ENCODE measurements around the gene FASTK. TPM values are rescaled to one million over a fixed set of nuclear protein-coding genes. Genes with fewer than 3 reads are reported as not detected.

The FASTK gene
- total RNA-seq, 2 donors from 2014 or later: 35.5 to 56.3 TPM

DNA sequence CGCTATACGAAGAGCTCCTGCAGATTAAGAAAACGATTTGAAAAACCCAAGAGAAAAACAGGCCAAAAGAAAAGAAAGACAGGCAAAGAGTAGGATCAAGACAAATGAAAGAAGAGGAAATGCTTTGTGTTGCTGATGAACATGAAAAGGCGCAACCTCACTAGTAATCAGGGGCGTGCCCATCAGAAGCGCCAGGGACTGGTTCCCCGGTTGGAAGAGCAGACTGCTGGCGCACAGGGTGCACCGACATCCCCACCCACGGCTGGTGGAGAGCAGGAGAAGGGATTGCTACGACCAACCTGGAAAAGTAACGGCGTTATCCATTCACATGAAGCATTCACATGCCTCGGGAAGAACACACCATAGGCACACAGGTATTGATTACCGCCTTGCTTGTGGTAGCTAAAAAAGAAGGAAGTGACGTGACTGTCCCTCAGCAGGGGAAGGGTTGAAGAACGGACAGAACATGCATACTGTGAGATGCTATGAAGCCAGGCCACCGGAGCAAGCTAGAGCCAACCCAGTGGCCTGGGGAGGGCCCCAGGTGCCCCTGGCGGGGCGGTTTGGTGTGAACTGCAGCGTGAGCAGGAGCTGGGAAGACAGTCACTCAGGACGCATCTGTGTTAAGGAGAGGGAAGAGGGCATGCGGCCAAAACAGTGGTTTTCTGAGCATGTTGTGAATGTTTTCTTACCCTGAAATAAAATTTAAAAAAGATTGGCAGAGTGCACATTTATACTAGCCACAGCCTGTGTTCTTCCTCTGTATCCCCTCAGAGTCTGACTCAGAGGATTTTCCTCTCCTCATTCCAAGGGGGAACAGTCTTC, 24.0 kb upstream of the FASTK start:
- intact Hi-C loops (cut with DNase I): no loop called here
- DNase-seq (ENCODE audit: low spot score): no peak

DNA sequence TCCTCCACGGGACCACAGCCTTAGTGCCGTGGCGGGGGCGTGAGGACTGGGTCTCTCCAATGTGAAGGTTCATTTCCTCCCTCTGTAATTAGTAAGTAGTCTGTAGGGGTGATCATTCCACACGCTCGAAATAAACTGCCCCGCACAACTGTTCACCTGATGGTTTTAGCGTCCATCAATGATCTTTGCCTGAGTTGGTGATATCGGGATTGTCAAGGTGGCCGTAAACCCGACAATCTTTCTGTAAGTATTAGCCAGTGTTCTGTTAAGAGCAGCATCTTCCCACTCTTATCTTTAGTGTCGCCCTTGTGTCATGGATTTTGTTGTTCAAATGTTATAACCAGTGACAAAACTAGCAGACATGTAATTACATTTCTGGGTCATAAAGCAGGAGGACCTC, 23.4 kb upstream of the FASTK start:
- DNase-seq (ENCODE audit: low spot score): no peak
- intact Hi-C loops (cut with DNase I): no loop called here

DNA sequence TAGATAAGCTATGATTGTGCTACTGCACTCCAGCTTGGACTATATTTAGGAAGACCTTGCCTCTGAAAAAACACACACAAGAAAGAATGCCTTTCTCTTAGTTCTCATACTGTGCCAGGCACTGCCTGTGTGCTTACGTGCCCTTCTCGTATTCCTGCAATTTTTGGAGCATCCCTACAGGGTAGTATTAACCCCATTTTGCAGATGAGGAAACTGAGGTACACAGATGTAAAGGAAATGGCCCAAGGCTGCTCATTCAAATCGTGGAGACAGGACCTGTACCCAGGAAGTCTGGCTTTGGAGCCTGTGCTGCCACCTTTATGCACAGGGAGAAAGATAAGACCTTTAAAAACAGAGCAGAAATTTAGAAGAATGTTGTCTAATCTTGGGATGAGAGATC, 22.4 kb upstream of the FASTK start:
- intact Hi-C loops (cut with DNase I): no loop called here
- no peak for DNase-seq (ENCODE audit: low spot score)

DNA sequence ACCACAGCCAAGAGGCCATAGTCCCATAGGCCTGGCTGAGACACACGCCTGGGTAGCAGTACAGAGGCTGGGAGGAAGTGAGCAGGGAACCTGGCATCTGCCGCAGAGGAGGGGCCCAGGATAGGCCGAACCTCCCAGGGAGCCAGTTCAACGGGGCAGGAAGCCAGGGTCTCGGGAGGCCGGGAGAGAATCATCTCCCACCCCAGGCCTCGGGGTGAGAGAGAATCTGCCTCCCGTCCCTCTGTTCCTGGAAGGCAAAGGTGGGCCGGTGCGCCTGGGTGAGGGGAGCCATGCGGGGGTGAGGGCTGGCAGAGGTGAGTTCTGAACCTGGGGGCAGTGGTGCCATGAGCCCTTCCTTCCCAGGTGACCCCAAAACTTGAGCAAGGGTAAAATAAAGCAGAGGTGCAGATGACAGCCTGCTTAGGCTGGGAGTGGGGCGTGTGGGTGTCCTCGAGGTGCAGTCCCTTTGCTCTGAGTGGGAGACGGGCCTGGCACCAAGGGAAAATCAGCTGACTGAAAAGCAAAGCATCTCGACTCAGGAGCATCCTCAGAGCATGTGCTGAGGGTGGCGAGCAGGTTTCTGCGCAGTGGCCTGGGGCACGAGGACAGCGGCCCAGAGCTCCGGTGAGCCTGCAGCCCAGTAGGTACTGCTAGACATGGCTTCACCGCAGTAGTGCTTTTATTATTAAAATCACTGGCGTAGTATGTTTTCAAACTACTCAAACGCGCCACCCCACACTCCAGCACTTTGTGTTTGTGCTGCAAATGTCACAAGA, 21.2 kb upstream of the FASTK start:
- no peak for DNase-seq (ENCODE audit: low spot score)

DNA sequence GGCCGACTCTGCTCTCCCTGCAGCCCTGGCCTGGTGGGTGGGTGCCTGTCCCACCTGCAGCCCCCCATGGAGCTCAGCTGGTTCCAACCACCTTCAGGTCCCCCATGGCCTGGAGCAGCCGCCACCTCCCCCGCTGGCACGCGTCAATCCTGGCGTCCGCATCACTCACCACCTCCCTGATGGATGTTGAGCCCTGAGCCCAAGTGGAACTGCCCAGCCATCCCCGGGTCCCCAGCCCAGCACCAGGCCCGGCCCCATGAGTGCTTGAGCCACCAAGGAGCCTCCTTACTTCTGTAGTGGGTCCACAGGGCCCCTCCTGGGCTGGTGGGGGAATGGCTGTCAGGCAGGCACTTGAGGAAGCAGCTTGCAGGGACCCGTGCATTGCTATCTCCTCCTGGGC, 20.3 kb upstream of the FASTK start:
- intact Hi-C loops (cut with DNase I): no loop called here
- DNase-seq (ENCODE audit: low spot score): no peak

More for the DNA sequence above, 21.2 kb upstream of the FASTK start:
- intact Hi-C loops (cut with DNase I): no loop called here

DNA sequence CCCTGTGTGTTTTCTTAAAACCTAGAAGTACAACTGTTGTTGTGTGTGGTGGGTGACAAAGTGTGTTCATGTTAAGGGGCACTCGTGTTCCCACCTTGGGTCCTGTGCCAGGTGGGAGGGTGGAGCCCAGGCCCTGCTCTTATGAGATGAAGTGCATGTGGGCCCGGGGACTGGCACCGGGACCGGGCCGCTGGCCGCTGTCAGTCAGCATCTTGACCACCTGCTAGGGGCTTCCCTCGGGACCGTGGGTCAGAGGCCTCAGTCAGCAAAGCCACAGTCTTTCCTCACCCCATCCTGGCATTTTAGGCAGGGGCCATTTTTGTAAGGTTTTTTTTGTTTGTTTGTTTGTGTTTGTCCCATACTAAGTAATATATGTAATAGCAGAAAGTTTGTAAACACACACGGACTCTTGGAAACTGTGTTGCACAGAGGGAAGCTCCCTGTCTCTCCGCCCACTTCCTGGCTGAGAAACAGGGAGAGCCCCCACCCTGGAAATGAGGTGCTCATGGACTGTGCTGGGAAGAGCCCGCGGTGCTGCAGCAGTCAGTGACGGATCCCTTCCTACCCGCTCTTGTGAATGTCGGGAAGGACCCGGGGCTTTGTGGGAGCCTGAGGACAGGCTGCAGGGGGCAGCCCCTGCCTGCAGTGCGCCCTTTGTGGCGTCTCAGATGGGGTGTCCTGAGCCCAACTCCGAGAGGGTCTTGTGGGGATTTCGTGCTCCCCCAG, 19.0 kb upstream of the FASTK start:
- DNase-seq (ENCODE audit: low spot score): no peak
- intact Hi-C loops (cut with DNase I): loop anchor here in 1 of 2 donors (10.0 kb wide), 1 partner anchor 55 kb away; the partner anchor contains the start of gene ASIC3

DNA sequence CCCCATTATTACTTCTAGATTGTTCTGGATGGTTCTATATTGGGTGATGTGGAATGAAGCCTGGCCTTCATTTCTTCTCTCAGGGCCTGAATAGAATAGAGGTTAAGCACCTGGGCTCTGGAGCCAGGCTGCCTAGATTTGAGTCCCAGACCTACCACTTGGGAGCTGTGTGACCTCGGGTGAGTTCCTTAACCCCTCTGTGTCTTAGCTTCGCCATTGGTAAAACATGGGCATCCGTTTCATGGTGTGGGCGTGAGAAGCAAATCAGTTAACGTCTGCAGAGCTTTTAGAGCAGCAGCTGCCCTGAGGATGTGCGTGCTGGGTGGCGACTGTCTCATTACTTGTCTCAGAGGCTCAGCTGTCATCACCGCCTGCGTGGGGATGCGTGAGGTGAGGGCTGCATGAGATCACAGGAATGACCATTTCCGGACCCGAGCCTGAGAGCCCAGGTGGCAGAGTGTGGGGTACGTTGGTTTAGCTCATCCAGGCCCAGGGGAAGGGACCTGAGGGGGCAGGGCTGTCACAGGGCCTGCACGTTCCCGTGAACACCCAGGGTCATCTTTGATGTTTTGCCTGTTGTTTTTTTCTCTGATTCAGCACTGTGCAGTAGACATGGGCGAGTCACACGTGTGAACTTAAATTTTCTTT, 15.3 kb upstream of the FASTK start:
- intact Hi-C loops (cut with DNase I): loop anchor here in 1 of 2 donors (10.0 kb wide), 1 partner anchor 51 kb away; the partner anchor contains the start of gene ASIC3
- DNase-seq (ENCODE audit: low spot score): no peak

DNA sequence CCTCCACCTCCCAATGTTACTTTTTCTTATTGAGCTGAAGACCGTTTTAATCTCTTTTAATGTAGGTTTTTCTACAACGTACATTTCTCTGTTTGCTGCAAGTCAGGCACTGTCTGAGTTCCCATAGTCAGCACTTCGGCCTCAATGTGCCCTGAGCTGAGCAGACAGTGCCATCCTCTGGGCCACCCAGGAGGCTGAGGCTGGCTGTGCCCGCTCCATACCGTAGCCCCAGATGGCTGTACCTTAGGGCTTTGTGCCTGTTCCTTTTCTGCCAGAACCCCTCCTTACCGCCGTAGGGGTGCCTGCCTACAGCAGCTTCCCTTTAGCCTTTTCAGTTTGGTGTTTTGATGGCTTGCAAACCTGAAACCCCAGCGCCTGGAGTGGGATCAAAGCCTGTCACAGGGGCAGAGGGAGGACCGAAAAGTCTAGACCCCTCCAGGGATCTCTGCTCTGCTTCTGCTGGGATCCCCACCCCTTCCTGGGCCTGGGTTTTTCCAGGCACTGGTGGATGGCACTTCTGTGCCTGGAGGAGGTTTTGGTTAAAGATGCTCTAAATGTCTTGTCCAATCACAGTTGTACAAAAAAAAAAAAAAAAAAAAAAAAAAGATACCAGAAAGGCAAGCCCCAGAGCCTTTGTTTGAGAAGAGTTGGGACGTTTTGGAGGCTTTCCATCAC, 14.7 kb upstream of the FASTK start:
- intact Hi-C loops (cut with DNase I): loop anchor here in 1 of 2 donors (10.0 kb wide), 1 partner anchor 50 kb away; the partner anchor contains the start of gene ASIC3
- no peak for DNase-seq (ENCODE audit: low spot score)

DNA sequence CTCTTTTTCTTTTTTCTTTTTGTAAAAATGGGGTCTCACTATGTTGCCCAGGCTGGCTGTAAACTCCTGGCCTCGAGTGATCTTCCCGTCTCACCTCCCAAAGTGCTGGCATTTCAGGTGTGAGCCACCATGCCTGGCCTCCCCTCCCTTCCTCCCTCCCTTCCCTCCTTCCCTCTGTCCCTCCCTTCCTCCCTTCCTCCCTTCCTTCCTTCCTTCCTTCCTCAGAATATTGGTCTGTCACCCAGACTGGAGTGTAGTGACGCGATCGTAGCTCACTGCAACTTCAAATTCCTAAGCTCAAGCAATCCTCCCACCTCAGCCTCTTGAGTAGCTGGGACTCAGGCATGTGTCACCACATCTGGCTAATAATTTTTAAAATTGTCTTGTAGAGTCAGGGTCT, 14.1 kb upstream of the FASTK start:
- intact Hi-C loops (cut with DNase I): loop anchor here in 1 of 2 donors (10.0 kb wide), 1 partner anchor 50 kb away; the partner anchor contains the start of gene ASIC3
- no peak for DNase-seq (ENCODE audit: low spot score)

DNA sequence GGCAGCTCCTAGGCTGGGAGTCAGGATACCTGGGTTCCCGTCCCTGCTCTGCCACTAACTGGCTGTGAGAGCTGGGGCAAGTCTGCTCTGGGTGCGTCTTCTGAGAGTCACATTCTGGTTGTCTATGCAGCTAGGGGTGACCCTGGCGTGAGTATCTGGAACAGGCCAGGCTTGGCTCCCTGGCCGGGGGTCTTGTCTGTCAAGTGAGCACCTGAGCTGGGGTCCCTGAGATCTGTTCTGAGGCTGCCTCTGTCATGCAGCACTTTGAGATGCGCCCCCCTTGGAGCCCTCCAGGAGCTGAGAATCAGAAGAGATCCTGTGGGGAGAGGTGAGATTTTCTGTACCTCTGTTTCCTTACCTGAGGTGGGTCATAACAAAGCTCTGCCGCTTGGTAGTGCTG, 13.1 kb upstream of the FASTK start:
- intact Hi-C loops (cut with DNase I): loop anchor here in 1 of 2 donors (10.0 kb wide), 1 partner anchor 49 kb away; the partner anchor contains the start of gene ASIC3
- DNase-seq (ENCODE audit: low spot score): no peak

DNA sequence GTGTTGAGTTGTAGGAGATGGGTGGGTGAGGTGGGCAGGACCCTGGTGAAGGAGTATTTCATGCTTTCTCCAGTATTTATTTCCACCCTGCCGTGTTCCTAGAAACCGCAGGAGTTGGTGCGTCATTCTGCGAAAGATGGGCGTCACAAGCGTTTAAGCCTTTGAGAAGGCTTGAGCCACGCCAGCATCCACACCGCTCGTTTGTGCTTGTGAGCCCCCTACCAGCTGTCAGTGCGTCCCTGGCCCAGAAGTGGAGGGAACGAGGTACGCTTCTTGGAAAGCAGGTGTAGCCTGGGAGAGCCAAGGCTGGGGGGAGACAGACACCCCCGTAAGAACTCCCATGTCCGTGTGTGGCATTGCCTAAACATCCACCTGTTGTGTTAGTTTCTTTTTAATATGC, 11.4 kb upstream of the FASTK start:
- intact Hi-C loops (cut with DNase I): loop anchor here in 1 of 2 donors (2.0 to 10.0 kb wide), 2 partner anchors 17 to 47 kb away; partner anchors contain the start of gene ASIC3

DNA sequence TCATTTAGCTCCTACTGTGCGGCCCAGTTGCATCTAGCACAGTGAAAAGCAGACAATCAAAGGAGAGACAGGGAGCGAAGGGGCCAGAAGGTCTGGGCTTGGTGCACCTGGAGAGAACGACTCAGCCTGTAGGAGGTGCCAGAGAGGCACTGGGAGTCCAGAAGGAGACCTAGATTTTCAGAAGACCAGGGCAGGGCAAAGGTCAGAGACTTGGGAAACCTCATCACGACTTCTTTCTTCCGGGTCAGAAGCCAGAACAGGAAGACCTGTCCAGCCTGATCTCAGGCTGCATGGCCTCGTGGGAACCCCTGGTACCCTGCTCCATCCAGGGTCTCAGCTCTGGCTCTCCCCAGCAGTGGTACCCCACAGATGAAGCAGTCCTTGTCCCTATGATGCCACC, 10.8 kb upstream of the FASTK start:
- intact Hi-C loops (cut with DNase I): loop anchor here in 1 of 2 donors (2.0 to 10.0 kb wide), 2 partner anchors 17 to 47 kb away; partner anchors contain the start of gene ASIC3
- no peak for DNase-seq (ENCODE audit: low spot score)

More for the DNA sequence above, 11.4 kb upstream of the FASTK start:
- DNase-seq (ENCODE audit: low spot score): no peak

DNA sequence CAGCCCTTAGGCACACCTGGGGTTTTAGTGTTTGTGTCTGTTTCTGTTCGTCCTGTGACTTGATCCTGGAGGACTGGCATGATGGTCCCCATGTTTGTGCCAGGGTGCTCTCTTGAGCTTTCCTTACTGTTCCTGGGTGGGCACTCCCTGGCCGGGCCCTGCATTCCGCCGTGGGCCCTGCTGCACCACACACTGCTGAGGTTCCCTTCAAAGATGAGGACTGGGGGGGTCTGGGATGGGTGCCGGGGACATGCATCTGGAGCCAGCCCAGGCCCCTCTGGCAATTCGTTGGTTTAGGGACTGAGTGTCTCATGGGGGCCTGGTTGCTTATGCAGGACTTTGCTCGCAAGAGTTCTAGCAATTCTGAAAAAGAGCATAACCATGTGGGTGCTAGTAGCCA, 10.4 kb upstream of the FASTK start:
- DNase-seq (ENCODE audit: low spot score): no peak
- intact Hi-C loops (cut with DNase I): loop anchor here in 1 of 2 donors (2.0 to 10.0 kb wide), 2 partner anchors 18 to 46 kb away; partner anchors contain the start of gene ASIC3

DNA sequence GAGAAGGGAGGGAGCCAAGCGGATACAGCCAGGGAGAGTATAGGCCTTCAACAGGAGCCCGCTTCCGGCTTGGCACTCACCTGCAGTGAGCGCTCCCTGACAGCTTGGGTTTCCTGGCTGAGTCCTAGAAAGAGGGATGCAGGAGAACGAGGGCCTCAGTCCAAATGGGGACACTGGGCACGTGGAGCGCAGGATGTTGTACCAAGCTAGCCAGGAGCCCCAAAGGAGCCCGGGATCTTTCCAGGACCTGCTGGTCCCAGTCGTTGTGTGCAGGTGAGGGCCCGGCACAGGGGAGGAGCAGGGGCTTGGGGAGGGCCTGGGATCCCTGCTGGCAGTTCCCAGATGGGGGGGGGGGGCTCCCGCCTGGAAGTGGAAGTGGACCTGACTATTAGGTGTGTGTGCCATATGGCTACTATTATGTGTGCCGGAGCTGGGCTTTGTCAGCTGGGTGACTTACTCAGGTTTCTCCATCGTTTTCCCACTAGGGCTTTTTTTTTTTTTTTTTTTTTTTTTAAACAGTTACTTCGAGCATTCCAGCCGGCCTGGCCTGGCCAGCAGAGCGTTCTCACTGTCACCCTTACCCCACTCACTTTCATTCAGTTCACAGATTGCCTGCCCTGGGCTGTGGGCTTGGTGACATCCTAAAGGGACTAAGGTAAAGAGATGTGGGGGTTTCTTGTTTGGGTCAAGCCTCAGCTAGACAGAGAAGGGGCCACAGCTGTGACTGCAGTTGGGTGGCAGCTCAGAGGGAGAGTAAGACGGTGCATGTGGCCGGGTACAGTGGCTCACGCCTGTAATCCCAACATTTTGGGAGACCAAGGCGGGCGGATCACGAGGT, 9.5 kb upstream of the FASTK start:
- DNase-seq (ENCODE audit: low spot score): no peak
- intact Hi-C loops (cut with DNase I): loop anchor here in 1 of 2 donors (2.0 to 10.0 kb wide), 2 partner anchors 19 to 45 kb away; partner anchors contain the start of gene ASIC3

DNA sequence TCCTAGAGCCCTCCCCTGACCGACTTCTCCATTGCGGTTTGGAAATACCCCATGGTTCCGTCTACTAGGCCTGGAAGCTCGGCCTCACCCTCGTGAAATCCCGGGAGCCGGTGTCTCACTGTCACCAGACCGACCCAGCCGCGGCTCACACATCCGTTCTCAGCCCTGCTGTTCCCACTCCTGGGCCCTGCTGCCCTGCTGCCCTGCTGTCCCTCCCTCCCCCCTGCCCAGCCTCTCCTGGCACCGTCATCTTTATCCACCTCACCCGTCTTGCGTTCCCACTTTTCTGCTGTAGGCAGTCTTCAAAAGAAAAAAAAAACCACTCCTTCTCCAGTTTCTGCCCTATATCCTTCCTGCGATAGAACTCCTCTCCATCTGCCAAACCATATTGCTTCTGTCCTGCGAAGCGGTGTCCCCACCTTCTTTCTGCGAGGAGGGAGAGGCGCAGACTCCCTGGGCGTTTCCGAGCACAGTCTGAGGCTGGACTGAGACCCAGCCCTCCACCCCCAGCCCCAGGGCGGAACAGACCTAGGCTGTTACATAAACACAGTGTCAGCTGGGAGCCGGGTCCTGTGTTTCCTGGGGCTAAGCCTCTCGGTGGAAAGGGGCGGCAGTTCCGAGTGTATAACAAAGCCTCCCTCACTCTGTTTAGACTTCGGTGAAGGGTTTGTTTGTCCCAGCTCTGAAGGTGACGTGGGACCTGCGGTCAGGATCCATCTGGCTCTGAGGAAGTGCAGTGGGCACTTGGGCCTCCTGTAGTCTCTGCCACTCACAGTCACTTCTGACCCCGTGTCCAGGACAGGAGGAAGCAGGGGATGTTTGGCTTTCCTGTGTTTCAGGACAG, 8.5 kb upstream of the FASTK start:
- DNase-seq (ENCODE audit: low spot score): peak; percentile 93
- intact Hi-C loops (cut with DNase I): no loop called here
